ENCODE measurements around the gene GNG8.

The GNG8 gene

DNA sequence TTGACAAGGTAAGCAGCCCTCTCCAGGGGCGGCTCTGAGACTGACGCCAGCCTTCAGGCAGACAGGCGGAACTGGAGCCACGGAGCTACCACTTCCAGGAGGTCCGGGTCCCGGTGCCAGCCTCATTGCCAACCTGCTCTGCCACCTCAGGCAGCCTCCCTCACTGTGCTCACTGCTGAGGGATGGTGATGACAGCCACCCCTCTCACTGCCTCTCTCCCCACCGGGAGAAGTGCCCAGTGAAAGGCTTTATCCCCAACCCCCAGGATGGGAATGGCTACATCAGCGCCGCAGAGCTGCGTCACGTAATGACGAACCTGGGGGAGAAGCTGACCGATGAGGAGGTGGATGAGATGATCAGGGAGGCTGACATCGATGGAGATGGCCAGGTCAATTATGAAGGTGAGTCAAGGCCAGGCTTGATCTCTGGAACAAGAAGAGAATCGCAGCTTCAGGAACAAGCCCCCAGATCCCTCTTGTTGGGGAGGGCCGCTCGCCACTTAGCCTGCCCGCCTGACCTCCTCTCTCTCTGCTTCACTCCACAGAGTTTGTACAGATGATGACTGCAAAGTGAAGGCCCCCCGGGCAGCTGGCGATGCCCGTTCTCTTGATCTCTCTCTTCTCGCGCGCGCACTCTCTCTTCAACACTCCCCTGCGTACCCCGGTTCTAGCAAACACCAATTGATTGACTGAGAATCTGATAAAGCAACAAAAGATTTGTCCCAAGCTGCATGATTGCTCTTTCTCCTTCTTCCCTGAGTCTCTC is 27.2 kb downstream of the GNG8 start:
- peaks cover 52% of the 10 kb centered on the region for H3K36me3 ChIP-seq (ENCODE audit: control insufficient read depth, insufficient read depth, low read length)
- H3K9me3 ChIP-seq (ENCODE audit: control insufficient read depth, low read length): no peaks in the 10 kb centered on the region
- WGBS, 2 experiments: 95 to 96% methylated on average over 27 of the region's 27 CpGs
- no peaks in the 10 kb centered on the region for H3K27me3 ChIP-seq (ENCODE audit: control insufficient read depth, insufficient read depth, low read length, poor library complexity, severe bottlenecking)
- H3K4me1 ChIP-seq (ENCODE audit: control insufficient read depth, insufficient read depth, low read length): peaks cover 13% of the 10 kb centered on the region
- no peak overlapping the region for H3K4me3 ChIP-seq (ENCODE audit: insufficient read depth, low read depth, low read length)
- no peak overlapping the region for H3K27ac ChIP-seq (ENCODE audit: insufficient read depth, low read depth, low read length, poor library complexity, severe bottlenecking)

DNA sequence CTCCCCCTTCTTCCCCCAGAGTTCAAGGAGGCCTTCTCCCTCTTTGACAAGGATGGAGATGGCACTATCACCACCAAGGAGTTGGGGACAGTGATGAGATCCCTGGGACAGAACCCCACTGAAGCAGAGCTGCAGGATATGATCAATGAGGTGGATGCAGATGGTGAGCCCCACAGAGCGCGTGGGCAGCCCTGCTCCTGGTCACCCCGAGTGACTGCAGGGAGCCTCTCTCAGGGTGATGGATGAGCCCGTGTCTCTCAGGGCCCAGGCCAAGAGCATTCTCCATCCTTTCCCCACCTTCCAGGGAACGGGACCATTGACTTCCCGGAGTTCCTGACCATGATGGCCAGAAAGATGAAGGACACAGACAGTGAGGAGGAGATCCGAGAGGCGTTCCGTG is 27.8 kb downstream of the GNG8 start:
- H3K9me3 ChIP-seq (ENCODE audit: control insufficient read depth, low read length): no peaks in the 10 kb centered on the region
- no peaks in the 10 kb centered on the region for H3K27me3 ChIP-seq (ENCODE audit: control insufficient read depth, insufficient read depth, low read length, poor library complexity, severe bottlenecking)
- H3K4me1 ChIP-seq (ENCODE audit: control insufficient read depth, insufficient read depth, low read length): peaks cover 19% of the 10 kb centered on the region
- peaks cover 52% of the 10 kb centered on the region for H3K36me3 ChIP-seq (ENCODE audit: control insufficient read depth, insufficient read depth, low read length)
- H3K4me3 ChIP-seq (ENCODE audit: insufficient read depth, low read depth, low read length): no peak overlapping the region
- 96 to 97% methylated on average over 9 of the region's 9 CpGs for WGBS, 2 experiments
- no peak overlapping the region for H3K27ac ChIP-seq (ENCODE audit: insufficient read depth, low read depth, low read length, poor library complexity, severe bottlenecking)

DNA sequence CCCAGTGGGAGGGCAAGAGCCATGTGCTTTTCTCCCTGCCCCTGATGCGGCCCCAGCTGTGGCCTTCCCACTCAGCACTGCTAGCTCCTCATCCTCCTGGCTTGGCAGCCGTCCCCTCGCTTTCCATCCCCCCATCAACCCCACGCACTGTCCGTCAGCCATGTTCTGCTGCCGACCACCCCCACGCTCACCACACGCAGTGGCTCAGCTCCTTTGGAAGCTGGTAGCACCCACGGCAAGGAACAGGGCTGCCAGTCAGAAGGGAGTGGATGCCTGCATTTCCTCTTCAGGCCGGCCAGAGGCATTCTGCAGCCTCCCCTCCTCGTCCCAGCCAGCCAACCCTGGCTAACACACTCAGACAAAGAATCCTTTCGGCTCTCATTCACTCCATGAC is 28.6 kb downstream of the GNG8 start:
- H3K36me3 ChIP-seq (ENCODE audit: control insufficient read depth, insufficient read depth, low read length): peaks cover 52% of the 10 kb centered on the region

DNA sequence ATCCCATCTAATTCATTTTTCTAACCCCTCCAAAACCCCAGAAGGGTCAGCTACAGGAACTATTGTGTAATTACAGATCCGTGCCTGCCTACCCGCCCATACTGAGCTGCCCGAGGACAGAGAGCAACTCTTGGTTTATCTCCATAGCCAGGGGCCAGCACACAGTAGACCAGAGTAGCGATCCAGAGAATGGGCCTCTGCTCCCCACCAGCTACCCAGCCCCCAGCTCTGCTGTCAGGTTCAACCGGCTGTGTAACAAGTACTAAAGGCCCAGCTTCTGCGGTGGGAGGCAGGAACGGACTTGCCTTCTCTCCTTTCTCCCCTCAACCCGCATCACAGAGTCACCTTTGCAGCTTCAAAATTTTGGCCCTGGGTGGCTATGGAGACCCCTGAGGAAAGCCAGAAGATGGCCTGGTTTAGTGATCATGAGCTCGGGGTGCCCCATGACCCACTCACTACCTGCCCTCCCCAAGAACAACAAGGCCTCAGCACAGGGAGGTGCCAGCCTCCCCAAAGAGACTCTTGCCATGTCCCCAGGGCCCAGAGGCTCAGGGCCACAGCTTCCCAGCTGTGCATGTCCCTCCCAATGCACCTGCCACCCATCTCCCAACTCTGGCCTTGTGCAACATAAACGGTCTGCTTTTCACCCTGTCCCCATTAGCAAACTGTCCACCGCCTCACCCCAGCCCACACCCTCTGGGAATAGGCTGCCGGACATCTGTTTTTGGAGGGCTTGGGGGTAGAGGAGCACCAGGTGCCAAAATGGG is 29.1 kb downstream of the GNG8 start:
- Histone ChIP-seq H3K27ac (ENCODE audit: insufficient read depth, low read depth, low read length, poor library complexity, severe bottlenecking) (no peak overlapping the region), H3K27me3 (ENCODE audit: control insufficient read depth, insufficient read depth, low read length, poor library complexity, severe bottlenecking) (no peaks in the 10 kb centered on the region), H3K9me3 (ENCODE audit: control insufficient read depth, low read length) (no peaks in the 10 kb centered on the region), H3K36me3 (ENCODE audit: control insufficient read depth, insufficient read depth, low read length) (peaks cover 52% of the 10 kb centered on the region), H3K4me1 (ENCODE audit: control insufficient read depth, insufficient read depth, low read length) (peaks cover 28% of the 10 kb centered on the region), H3K4me3 (ENCODE audit: insufficient read depth, low read depth, low read length) (no peak overlapping the region)
- 92 to 98% methylated on average over 12 of the region's 12 CpGs for WGBS, 2 experiments

More for the DNA sequence above, 28.6 kb downstream of the GNG8 start:
- Histone ChIP-seq H3K27ac (ENCODE audit: insufficient read depth, low read depth, low read length, poor library complexity, severe bottlenecking) (no peak overlapping the region), H3K4me1 (ENCODE audit: control insufficient read depth, insufficient read depth, low read length) (peaks cover 26% of the 10 kb centered on the region), H3K9me3 (ENCODE audit: control insufficient read depth, low read length) (no peaks in the 10 kb centered on the region), H3K4me3 (ENCODE audit: insufficient read depth, low read depth, low read length) (no peak overlapping the region), H3K27me3 (ENCODE audit: control insufficient read depth, insufficient read depth, low read length, poor library complexity, severe bottlenecking) (no peaks in the 10 kb centered on the region)
- WGBS, 2 experiments: 94 to 95% methylated on average over 12 of the region's 12 CpGs

DNA sequence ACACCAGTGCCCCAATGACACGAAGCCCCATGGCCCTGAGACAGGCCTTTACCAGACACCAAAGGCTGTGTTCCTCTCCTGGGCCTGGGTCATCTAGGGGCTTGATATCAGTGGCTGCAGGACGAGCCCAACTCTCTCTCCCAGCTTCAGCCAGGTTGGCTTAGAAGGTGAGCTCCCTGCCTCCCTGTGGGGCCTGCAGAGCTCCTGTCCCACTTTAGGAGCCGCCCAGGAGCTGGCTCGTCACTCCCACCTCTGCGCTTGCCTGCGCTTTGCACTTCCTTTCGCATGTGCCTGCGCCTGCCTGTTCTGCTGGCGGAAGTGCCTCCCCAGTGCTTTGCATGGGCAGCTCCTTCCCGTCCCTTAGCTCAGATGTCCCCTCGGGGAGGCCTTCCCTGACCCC is 30.0 kb downstream of the GNG8 start:
- H3K36me3 ChIP-seq (ENCODE audit: control insufficient read depth, insufficient read depth, low read length): peaks cover 51% of the 10 kb centered on the region
- no peak overlapping the region for H3K4me3 ChIP-seq (ENCODE audit: insufficient read depth, low read depth, low read length)
- no peaks in the 10 kb centered on the region for H3K9me3 ChIP-seq (ENCODE audit: control insufficient read depth, low read length)
- H3K27me3 ChIP-seq (ENCODE audit: control insufficient read depth, insufficient read depth, low read length, poor library complexity, severe bottlenecking): no peaks in the 10 kb centered on the region
- WGBS, 2 experiments: 94 to 97% methylated on average over 11 of the region's 11 CpGs
- peaks cover 28% of the 10 kb centered on the region for H3K4me1 ChIP-seq (ENCODE audit: control insufficient read depth, insufficient read depth, low read length)
- H3K27ac ChIP-seq (ENCODE audit: insufficient read depth, low read depth, low read length, poor library complexity, severe bottlenecking): no peak overlapping the region

DNA sequence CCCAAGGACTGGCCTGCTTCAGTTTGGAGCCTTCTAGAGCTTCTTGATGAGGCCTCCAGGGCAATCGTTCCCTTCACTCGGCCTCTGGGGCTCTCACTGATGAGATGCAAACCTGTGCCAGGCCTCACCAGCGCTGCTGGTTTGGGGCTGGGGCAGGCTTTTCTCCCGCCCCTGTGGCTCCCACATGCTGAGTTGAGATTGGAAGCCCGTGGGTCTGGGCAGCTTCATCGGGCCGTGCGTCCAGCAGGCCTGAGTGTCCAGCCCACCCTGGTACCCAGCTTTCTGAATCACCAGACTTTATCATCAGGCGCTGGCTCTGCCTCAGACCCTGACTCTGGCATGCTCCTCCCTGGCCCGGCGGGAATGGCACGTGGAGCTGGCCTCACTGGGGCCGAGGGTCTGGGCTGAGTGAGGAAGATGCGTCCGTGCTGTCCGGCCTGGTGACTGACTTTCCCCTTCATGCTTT is 30.6 kb downstream of the GNG8 start:
- H3K4me3 ChIP-seq (ENCODE audit: insufficient read depth, low read depth, low read length): no peak overlapping the region
- no peaks in the 10 kb centered on the region for H3K9me3 ChIP-seq (ENCODE audit: control insufficient read depth, low read length)
- peaks cover 28% of the 10 kb centered on the region for H3K4me1 ChIP-seq (ENCODE audit: control insufficient read depth, insufficient read depth, low read length)
- H3K27ac ChIP-seq (ENCODE audit: insufficient read depth, low read depth, low read length, poor library complexity, severe bottlenecking): no peak overlapping the region
- WGBS, 2 experiments: 93 to 94% methylated on average over 16 of the region's 16 CpGs
- H3K27me3 ChIP-seq (ENCODE audit: control insufficient read depth, insufficient read depth, low read length, poor library complexity, severe bottlenecking): no peaks in the 10 kb centered on the region
- H3K36me3 ChIP-seq (ENCODE audit: control insufficient read depth, insufficient read depth, low read length): peaks cover 46% of the 10 kb centered on the region

DNA sequence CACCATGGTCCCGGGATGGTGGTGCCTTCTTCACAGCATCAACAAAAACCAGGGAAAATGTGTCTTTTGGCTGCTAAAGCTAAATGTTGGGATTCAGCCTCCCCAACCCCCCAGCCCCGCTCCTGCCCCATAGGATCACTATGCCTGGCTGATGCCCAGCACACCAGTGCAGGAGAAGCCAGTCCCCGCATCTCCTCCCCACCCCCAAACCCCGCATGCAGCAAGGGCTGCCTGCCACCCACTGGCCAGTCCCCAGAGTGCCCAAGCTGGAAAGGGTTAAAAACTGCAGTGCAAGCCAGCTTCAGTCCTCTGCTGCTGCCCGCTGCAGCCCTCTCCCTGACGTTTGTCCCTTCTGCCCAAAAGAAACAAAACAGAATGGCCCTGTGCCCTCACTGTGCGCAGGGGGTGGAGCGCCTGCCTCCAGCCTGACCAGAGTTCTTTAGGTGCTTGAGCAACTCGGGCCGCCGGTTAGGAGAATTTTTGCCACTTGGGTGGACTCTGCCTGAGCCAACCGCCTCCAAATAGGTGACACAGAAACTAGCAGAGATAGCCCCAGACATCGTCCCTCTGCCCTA is 31.1 kb downstream of the GNG8 start:
- Histone ChIP-seq H3K27ac (ENCODE audit: insufficient read depth, low read depth, low read length, poor library complexity, severe bottlenecking) (no peak overlapping the region), H3K4me1 (ENCODE audit: control insufficient read depth, insufficient read depth, low read length) (peaks cover 28% of the 10 kb centered on the region), H3K9me3 (ENCODE audit: control insufficient read depth, low read length) (no peaks in the 10 kb centered on the region), H3K36me3 (ENCODE audit: control insufficient read depth, insufficient read depth, low read length) (peaks cover 44% of the 10 kb centered on the region), H3K4me3 (ENCODE audit: insufficient read depth, low read depth, low read length) (no peak overlapping the region), H3K27me3 (ENCODE audit: control insufficient read depth, insufficient read depth, low read length, poor library complexity, severe bottlenecking) (no peaks in the 10 kb centered on the region)
- 76 to 78% methylated on average over 13 of the region's 13 CpGs for WGBS, 2 experiments

DNA sequence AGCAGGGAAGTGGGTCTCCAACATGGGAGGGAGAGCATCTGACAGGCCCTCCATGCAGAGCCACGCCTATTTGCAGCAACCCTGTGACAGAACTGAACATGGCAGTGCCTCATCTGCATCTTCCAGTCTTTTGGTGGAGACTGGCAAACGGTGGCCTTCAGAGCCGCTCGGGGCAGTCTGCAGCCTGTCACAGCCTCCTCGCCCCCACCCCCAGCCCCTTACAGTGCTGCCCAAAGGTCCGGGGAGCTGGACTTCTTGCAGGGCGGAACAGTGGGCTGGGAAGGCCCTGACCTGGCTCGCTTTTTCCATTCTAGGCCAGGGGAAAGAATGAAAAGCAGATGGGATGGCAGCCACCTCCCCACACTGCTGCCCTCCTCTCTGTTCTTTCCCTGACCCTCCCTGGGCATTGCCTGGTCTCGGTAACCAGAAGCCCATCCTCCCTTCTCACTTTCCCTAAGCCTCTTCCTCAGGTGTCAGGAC is 32.2 kb downstream of the GNG8 start:
- 79 to 86% methylated on average over 9 of the region's 9 CpGs for WGBS, 2 experiments
- Histone ChIP-seq H3K9me3 (ENCODE audit: control insufficient read depth, low read length) (no peaks in the 10 kb centered on the region), H3K27ac (ENCODE audit: insufficient read depth, low read depth, low read length, poor library complexity, severe bottlenecking) (no peak overlapping the region), H3K4me1 (ENCODE audit: control insufficient read depth, insufficient read depth, low read length) (peaks cover 28% of the 10 kb centered on the region), H3K4me3 (ENCODE audit: insufficient read depth, low read depth, low read length) (no peak overlapping the region), H3K36me3 (ENCODE audit: control insufficient read depth, insufficient read depth, low read length) (peaks cover 34% of the 10 kb centered on the region), H3K27me3 (ENCODE audit: control insufficient read depth, insufficient read depth, low read length, poor library complexity, severe bottlenecking) (no peaks in the 10 kb centered on the region)

DNA sequence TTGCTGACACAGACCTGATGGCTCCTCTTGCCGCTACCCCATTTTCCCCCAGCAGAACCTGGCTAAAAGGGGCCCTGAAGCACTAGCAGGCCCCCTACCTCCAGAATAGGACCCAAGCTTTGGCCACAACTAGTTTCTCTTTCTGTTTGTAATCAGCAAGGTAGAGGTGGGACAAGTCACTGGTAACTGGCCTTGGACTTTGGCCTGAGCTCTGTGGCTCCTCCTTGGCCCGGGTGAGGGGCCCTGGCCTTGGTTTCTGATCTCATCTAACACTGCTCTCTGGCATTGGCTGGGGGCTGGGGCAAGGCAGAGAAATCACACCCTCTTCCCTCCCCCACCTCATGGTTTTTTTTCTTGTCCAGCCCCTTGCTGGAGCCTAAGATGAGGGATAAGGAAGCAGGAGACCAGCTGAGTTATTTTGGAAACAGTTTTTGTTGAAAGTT is 32.8 kb downstream of the GNG8 start:
- Histone ChIP-seq H3K4me3 (ENCODE audit: insufficient read depth, low read depth, low read length) (peak overlapping the region; percentile 92), H3K9me3 (ENCODE audit: control insufficient read depth, low read length) (no peaks in the 10 kb centered on the region), H3K36me3 (ENCODE audit: control insufficient read depth, insufficient read depth, low read length) (peaks cover 29% of the 10 kb centered on the region), H3K27ac (ENCODE audit: insufficient read depth, low read depth, low read length, poor library complexity, severe bottlenecking) (no peak overlapping the region), H3K27me3 (ENCODE audit: control insufficient read depth, insufficient read depth, low read length, poor library complexity, severe bottlenecking) (no peaks in the 10 kb centered on the region), H3K4me1 (ENCODE audit: control insufficient read depth, insufficient read depth, low read length) (peaks cover 28% of the 10 kb centered on the region)
- 84 to 85% methylated on average over 2 of the region's 2 CpGs for WGBS, 2 experiments

Data from ectodermal cell (in vitro differentiated cells).